ENCODE measurements around the gene EIF2S2.

EIF2S2 gene

GRCh38 chr20:34061695-34062094 lies 50.3 kb downstream of the EIF2S2 start:
- no peak for TF ChIP-seq PATZ1 (CRISPR knock-in tag; IDR thresholded peaks at IDR 0.05; ENCODE audit: borderline replicate concordance)
- TF ChIP-seq RARB (CRISPR knock-in tag; IDR thresholded peaks at IDR 0.05), result no peak
- TF ChIP-seq ZNF565 (CRISPR knock-in tag; conservative IDR thresholded peaks at IDR 0.05; ENCODE audit: low read depth), result no peak
- no peak for TF ChIP-seq ZFP3 (CRISPR knock-in tag; IDR thresholded peaks at IDR 0.05)
- TF ChIP-seq CSDC2 (CRISPR knock-in tag; IDR thresholded peaks at IDR 0.05), result no peak
- TF ChIP-seq SNAI2 (CRISPR knock-in tag; IDR thresholded peaks at IDR 0.05), result no peak
- no peak for TF ChIP-seq ISL1 (CRISPR knock-in tag; IDR thresholded peaks at IDR 0.05)
- no peak for TF ChIP-seq OSR1 (CRISPR knock-in tag; IDR thresholded peaks at IDR 0.05)
- no peak for TF ChIP-seq CSRNP3 (CRISPR knock-in tag; IDR thresholded peaks at IDR 0.05)
- no peak for TF ChIP-seq ESRRG (CRISPR knock-in tag; IDR thresholded peaks at IDR 0.05)
- no peak for TF ChIP-seq GLIS3 (CRISPR knock-in tag; IDR thresholded peaks at IDR 0.05)
- TF ChIP-seq ZNF70 (CRISPR knock-in tag; IDR thresholded peaks at IDR 0.05), result no peak
- TF ChIP-seq CREB5 (CRISPR knock-in tag; IDR thresholded peaks at IDR 0.05; ENCODE audit: low read depth), result no peak
- no peak for TF ChIP-seq ZC3H10 (CRISPR knock-in tag; IDR thresholded peaks at IDR 0.05)
- TF ChIP-seq TOX (CRISPR knock-in tag; IDR thresholded peaks at IDR 0.05; ENCODE audit: borderline replicate concordance), result no peak
- TF ChIP-seq ZFP30 (CRISPR knock-in tag; IDR thresholded peaks at IDR 0.05), result no peak
- TF ChIP-seq BACH2 (CRISPR knock-in tag; IDR thresholded peaks at IDR 0.05; ENCODE audit: borderline replicate concordance), result no peak
- TF ChIP-seq TSHZ2 (CRISPR knock-in tag; IDR thresholded peaks at IDR 0.05), result no peak
- no peak for TF ChIP-seq TCF4 (CRISPR knock-in tag; IDR thresholded peaks at IDR 0.05; ENCODE audit: borderline replicate concordance)
- no peak for TF ChIP-seq ZNF8 (CRISPR knock-in tag; IDR thresholded peaks at IDR 0.05)
- no peak for ATAC-seq

GRCh38 chr20:34060970-34061369 lies 51.1 kb downstream of the EIF2S2 start:
- ATAC-seq, result no peak
- TF ChIP-seq OSR1 (CRISPR knock-in tag; IDR thresholded peaks at IDR 0.05) (no peak), TOX (CRISPR knock-in tag; IDR thresholded peaks at IDR 0.05; ENCODE audit: borderline replicate concordance) (no peak), GLIS3 (CRISPR knock-in tag; IDR thresholded peaks at IDR 0.05) (no peak), ZC3H10 (CRISPR knock-in tag; IDR thresholded peaks at IDR 0.05) (no peak), TSHZ2 (CRISPR knock-in tag; IDR thresholded peaks at IDR 0.05) (no peak)

- ATAC-seq, result no peak
- TF ChIP-seq ZFP30 (CRISPR knock-in tag; IDR thresholded peaks at IDR 0.05), result no peak
- no peak for TF ChIP-seq ZFP3 (CRISPR knock-in tag; IDR thresholded peaks at IDR 0.05)
- no peak for TF ChIP-seq ZC3H10 (CRISPR knock-in tag; IDR thresholded peaks at IDR 0.05)
- no peak for TF ChIP-seq ZNF8 (CRISPR knock-in tag; IDR thresholded peaks at IDR 0.05)
Observed at GRCh38 chr20:34058831-34059230, 53.2 kb downstream of the EIF2S2 start.

All from SK-N-SH treated with all-trans-retinoic acid at 6 μM for 48 hours (cell line).